ENCODE results near the gene POGZ.
"Not testable (repeated sequence)": the region's sequence is repeated elsewhere in the genome, so short reads cannot be mapped to it uniquely, and the experiment has no call there.

The POGZ gene

GRCh38 chr1:151407304-151407703 is 52.0 kb downstream of the POGZ start:
- no peak for DNase-seq

- DNase-seq: no peak
These were observed 53.1 kb downstream of the POGZ start for GRCh38 chr1:151406176-151406575.

GRCh38 chr1:151405187-151405951 is 53.9 kb downstream of the POGZ start:
- DNase-seq: no peak

GRCh38 chr1:151403612-151404011 is 55.7 kb downstream of the POGZ start:
- no peak for DNase-seq

GRCh38 chr1:151402764-151403163 is 56.5 kb downstream of the POGZ start:
- no peak for DNase-seq

- DNase-seq: no peak
These were observed 57.4 kb downstream of the POGZ start for GRCh38 chr1:151401860-151402259.

GRCh38 chr1:151401125-151401788 is 58.0 kb downstream of the POGZ start:
- DNase-seq: no peak

- DNase-seq: peak; percentile 94
These were observed 59.7 kb downstream of the POGZ start, which contains the start of gene PSMB4 for GRCh38 chr1:151399324-151400171. TSS of gene PSMB4 (plus strand) at chr1:151399573. CDS start at chr1:151399588, 15 bp downstream.

GRCh38 chr1:151396265-151396664 is 63.0 kb downstream of the POGZ start:
- DNase-seq: not testable (repeated sequence)

- DNase-seq: no peak
These were observed 65.7 kb downstream of the POGZ start for GRCh38 chr1:151393583-151393982.

GRCh38 chr1:151391079-151391563 is 68.2 kb downstream of the POGZ start:
- no peak for DNase-seq

- DNase-seq: not testable (repeated sequence)
These were observed 68.8 kb downstream of the POGZ start for GRCh38 chr1:151390221-151391078.

- DNase-seq: no peak
These were observed 73.3 kb downstream of the POGZ start for GRCh38 chr1:151386002-151386401.

- no peak for DNase-seq
These were observed 74.7 kb downstream of the POGZ start for GRCh38 chr1:151384584-151384983.

- no peak for DNase-seq
These were observed 82.0 kb downstream of the POGZ start for GRCh38 chr1:151377150-151377884.

GRCh38 chr1:151373196-151373595 is 86.1 kb downstream of the POGZ start:
- no peak for DNase-seq

- no peak for DNase-seq
These were observed 87.0 kb downstream of the POGZ start, which contains the start of gene SELENBP1 for GRCh38 chr1:151372058-151372934. TSS of gene SELENBP1 (minus strand) at chr1:151372705. CDS start at chr1:151372641, 64 bp downstream.

GRCh38 chr1:151371370-151372057 is 87.8 kb downstream of the POGZ start:
- DNase-seq: no peak

- no peak for DNase-seq
These were observed 88.9 kb downstream of the POGZ start for GRCh38 chr1:151370211-151370911.
